GM18520 (cell line): ENCODE measurements around the gene CTDSPL2.
"Not testable (repeated sequence)": the region's sequence is repeated elsewhere in the genome, so short reads cannot be mapped to it uniquely, and the experiment has no call there.

ENCODE experiments used
- ATAC-seq: cut with Tn5 transposase; IDR thresholded peaks from one replicate; pipeline ENCODE4 v1.9.1; 2021; ENCODE audit not compliant: unreplicated experiment

CTDSPL2 gene

DNA sequence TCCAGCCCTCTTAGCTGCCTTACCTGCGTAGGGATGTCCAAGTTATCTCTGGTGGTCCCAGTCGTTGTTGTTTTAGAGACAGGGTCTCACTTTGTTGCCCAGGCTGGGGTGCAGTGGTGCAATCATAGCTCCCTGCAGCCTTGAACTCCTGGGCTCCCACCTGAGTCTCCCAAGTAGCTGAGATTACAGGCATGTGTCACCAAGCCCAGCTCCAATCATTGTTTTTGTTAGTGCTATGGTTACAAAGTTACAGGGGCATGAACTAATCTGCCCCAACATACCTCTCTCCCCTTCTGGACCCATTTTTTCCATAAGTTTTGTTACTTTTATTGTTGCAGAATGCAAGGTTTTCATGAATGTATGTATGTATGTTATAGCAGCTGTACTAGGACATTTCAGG is 54.7 kb downstream of the CTDSPL2 start:
- no peak for ATAC-seq

DNA sequence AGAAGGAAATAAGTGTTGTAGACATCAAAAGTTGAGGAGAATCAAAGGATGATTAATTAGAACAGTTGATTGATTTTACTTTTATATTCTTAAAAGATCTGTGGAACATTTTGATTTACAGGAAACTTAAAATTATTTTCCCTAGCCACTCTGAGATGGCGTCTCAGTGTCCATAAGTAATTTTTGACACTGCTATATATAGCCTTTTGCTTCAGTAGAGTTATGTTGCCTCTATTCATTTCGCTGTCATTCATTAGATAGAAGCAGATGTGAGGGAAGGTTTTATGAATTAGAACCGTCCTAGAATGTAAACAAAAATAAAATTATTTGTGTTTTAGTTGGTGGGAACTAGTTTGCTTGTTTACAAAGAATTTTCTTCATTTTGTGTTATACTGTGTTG is 58.5 kb downstream of the CTDSPL2 start:
- no peak for ATAC-seq

DNA sequence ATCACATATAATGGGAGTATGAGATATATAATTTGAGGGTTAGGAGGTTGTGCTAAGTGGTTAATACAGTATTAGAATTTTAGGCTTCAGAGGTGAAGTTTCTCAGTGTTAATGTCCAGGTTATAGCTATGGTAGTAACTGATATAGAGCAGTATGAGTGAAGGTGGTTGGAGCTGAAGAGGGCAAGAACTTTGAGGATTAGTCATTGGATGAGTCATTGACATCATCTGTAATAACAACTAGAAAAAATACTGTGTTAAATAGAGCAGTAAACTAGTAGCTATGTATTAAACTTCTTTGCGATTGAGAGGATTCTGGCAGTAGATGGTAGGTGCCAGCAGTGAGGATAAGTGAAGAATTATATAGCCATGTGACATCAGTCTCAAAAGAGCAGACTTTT is 62.0 kb downstream of the CTDSPL2 start:
- no peak for ATAC-seq

DNA sequence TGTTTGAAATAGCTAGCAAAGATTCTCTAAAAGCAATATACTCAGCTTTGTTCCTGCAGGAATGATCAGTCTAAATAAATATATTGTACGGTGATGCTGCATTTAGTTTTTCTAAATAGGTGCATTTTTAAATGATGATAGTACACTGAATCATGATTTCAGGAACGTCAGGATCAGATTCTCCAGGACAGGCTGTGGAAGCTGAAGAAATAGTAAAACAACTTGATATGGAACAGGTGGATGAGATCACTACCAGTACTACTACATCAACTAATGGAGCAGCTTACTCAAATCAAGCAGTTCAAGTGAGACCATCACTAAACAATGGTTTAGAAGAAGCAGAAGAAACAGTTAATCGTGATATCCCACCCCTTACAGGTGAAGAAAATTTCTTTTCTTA is 63.2 kb downstream of the CTDSPL2 start:
- no peak for ATAC-seq

DNA sequence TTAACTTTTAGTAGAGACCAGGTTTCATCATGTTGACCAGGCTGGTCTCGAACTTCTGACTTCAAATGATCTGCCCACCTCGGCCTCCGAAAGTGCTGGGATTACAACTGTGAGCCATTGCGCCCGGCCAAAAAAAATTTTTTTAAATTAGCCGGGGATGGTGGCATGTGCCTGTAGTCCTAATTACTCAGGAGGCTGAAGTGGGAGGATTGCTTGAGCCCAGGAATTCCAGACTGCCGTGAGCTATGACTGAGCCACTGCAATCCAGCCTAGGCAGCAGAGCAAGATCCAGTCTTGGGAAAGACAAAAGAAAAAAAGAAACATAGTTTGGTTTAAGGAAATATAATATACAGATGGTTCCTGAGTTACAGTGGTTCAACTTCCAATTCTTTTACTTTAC is 64.6 kb downstream of the CTDSPL2 start:
- no peak for ATAC-seq

DNA sequence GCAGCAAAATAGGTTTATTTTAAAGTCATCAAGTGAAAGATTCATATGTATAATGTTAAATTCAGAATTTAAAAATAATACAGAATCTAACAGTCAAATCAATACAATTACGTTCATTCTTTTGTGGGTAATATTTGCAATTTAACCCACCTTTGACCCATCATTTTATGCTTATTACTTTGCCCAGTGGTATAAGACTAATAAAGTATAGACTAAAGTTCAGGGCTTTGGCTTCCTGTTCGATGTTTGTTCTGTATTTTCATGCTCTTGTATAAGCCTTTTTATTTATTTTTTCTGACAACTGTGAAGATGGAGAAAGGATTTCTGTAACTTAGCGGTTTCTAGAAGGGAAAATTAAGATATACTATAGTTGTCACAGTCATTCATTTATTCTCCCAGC is 65.2 kb downstream of the CTDSPL2 start:
- ATAC-seq = no peak

DNA sequence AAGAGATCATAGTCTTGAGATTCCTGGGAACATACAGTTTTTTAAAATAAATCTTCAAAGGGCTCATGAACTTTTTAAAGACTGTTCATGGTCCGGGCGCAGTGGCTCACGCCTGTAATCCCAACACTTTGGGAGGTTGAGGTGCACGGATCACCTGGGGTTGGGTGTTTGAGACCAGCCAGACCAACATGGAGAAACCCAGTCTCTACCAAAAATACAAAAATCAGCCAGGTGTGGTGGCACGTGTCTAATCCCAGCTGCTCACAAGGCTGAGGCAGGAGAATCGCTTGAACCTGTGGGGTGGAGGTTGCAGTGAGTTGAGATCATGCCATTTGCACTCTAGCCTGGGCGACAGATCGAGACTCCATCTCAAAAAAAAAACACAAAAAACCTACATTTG is 68.1 kb downstream of the CTDSPL2 start:
- ATAC-seq = no peak

DNA sequence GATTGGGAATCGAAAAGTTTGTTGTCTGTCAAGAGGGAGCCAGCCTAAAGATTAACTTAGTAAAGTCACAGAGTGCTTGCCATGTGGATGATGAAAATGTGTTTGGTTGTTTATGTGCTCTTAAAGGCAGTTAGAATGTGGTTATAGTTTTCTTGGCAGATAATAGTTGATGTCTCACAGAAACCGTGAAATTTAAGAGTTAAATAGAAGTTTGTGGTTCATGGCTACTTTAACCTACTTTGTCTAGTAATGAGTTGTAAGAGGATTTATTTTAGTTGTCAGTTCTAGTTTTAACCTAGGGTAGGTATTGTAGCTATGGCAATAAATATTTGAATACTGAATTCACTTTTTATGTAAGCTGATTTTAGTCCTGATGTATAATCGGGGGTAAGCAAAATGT is 73.1 kb downstream of the CTDSPL2 start:
- ATAC-seq = no peak

DNA sequence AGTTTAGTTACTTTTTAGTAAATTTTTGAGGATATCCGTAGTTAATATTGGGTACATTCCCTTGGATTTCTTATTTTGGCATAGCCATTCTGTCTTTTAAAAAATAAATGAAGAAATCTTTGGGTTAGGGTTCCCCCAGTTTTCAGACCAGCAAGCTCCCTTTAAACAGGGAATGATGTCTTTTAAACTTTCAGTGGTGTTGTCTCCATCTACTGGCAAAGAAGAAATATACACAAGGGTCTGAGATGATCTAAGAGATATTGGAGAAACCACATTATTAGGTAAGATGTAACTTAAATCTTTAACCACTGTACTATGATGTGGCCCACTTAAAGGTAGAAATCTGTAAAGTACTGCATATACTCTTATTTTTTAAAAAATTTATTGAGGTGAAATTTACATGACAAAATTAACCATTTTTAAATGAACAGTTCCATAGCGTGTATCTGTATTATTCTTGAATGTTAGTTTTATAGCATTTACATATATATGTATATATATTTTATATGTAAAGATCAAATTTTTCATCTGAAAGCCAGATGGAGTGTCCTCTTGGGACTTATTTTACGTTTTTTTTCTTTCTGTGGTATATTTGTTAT is 74.4 kb downstream of the CTDSPL2 start:
- no peak for ATAC-seq

DNA sequence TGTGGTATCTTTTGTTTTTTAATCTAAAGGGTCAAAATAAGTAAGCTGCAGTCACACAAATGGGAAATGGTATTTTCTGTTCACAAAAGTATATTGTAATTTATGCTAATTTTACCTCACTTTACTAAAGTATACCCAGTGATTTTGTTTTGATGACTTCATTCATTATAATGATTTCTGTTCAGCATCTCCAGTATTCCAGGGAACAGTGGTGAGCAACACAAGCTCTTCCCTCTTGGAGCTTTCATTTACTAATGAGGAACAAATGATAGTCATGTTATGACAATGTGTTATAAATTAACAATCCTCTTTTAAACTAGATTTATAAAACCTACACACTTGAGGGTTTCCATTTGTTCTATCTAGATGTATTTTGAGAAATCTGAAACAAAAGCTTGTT is 89.0 kb downstream of the CTDSPL2 start:
- ATAC-seq = no peak

DNA sequence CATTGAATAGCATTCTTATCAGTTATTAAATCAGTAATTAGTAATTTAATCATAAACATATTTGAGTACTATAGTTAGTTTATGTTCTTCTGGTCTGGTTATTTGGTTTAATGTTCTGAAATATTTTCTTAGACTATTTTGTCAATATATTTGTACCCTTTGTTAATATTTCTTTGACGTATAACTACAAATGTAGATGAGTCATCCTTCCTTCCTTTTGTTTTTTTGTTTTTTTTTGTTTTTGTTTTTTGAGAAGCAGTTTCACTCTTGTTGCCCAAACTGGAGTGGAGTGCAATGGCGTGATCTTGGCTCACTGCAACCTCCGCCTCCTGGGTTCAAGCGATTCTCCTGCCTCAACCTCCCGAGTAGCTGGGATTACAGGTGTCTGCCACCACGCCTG is 92.1 kb downstream of the CTDSPL2 start:
- ATAC-seq = no peak

DNA sequence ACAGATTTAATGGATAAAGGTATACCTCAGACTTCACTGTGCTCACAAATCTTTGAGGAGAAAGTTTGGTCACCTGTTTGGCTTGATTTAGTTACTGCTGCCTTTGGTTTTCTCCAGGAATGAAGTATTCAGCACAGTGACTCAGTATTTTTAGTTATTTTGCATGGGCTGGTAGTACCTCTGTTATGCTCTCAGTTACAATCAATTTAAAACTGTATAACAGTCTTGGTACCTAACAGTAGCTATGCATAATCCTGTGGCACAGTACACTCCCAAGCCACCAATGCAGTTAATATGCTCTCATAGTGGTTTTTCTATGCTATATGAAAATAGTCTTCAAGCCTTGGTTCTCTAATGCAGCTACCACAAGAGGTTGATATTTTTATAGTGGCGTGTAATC is 97.6 kb downstream of the CTDSPL2 start:
- no peak for ATAC-seq

DNA sequence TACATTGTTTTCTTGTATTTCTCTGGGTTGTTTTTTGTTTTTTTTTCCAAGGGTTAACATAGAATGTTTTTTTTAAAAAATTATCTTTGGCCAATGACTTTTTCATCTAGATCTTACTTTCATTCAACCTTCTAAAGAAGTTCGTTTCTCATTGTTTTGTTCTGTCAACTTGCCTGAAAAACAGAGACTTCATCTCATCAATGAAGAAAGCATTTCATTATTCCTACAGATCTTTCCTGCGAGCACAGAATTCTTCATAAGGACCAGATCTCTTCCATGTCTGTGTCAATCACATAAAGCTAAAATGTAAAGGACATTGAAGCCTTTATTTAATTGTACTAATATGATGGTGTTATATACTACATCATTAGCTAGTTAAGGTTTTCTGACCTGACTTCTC is 99.8 kb downstream of the CTDSPL2 start:
- no peak for ATAC-seq

DNA sequence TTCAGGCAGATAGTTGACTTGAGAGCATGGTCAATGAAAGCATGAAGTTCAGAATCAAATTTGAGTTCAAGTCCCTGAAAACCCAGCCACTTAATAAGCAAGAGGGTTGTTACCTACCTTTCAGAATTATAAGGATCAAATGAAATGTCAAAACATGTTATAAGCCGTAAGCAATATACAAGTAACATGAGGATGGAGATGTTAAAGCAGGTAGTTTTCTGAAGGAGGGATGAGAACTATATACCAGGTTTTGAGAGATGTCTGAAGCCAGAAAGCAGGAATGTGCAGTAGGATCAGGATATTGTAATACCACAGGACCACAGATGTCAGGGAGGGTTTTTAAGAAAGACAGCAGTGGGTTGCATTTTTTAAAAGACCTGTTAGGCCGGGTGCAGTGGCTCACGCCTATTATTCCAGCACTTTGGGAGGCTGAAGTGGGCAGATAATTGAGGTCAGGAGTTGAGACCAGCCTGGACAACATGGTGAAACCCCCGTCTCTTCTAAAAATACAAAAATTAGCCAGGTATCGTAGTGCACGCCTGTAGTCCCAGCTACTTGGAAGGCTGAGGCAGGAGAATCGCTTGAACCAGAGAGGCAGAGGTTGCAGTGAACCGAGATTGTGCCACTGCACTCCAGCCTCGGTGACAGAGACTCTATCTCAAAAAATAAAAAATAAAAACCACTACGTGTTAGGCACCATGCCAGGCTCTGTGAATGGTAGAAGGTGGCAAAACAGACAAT is 102.6 kb downstream of the CTDSPL2 start:
- ATAC-seq = no peak

DNA sequence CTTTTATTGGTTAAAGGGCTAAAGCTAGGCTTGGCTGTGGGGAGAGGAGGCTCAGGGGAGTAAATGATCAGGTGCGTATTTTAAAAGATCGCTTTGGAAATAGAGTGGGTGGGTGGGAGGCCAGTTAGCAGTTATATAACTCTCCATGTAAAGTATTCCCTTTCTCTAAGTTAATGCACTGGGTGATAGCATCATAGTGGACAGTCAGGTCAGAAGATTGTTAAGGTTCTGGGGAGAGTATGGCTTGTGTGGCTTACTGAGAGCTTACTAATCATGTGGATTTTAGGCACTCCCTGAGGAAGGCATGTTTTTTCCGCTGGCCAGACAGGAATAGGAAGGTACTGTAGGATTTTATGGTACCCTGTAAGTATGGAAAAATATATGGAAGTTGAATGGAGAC is 103.2 kb downstream of the CTDSPL2 start:
- no peak for ATAC-seq

DNA sequence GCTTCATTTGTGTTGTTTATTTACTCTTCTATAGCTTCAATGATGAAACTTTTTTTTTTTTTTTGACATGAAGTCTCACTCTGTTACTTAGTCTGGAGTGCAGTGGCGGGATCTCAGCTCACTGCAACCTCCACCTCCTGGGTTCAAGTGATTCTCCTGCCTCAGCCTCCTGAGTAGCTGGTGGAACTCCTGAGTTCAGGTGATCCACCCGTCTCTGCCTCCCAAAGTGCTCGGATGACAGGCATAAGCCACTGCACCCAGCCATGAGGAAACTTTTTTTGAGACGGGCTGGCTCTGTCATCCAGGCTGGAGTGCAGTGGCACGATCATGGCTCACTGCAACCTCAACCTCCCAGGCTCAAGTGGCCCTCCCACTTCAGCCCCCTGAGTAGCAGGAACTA is 104.8 kb downstream of the CTDSPL2 start:
- not testable (repeated sequence) for ATAC-seq

DNA sequence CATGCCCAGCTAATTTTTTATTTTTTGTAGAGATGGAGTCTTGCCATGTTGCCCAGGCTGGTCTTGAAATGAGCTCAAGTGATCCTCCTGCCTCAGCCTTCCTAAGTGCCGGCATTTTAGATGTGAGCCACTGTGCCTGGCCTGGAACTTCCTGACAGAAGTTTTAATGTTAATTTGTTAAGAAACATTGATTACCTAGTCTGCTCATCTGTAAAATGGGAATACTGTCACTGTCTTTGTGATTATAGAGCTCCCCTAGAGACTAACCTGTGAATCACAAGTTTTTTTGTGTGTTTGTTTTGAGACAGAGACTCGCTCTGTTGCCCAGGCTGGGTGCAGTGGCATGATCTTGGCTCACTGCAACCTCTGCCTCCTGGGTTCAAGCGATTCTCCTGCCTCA is 105.3 kb downstream of the CTDSPL2 start:
- no peak for ATAC-seq

DNA sequence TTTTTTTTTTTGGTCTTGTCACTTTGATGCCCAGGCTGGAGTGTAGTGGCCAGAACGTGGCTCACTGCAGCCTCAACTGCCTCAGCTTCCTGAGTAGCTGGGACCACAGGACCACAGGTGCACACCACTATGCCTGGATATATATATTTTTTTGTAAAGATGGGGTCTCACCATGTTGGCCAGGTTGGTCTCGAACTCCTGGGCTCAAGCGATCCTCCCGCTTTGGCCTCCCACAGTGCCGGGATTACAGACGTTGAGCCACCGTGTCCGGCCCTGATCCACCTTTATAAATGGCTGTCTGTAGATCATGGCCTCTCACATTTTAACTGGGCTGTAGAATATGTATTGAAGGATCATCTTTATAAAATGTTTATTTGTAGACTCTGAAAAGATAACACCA is 107.7 kb downstream of the CTDSPL2 start:
- no peak for ATAC-seq

DNA sequence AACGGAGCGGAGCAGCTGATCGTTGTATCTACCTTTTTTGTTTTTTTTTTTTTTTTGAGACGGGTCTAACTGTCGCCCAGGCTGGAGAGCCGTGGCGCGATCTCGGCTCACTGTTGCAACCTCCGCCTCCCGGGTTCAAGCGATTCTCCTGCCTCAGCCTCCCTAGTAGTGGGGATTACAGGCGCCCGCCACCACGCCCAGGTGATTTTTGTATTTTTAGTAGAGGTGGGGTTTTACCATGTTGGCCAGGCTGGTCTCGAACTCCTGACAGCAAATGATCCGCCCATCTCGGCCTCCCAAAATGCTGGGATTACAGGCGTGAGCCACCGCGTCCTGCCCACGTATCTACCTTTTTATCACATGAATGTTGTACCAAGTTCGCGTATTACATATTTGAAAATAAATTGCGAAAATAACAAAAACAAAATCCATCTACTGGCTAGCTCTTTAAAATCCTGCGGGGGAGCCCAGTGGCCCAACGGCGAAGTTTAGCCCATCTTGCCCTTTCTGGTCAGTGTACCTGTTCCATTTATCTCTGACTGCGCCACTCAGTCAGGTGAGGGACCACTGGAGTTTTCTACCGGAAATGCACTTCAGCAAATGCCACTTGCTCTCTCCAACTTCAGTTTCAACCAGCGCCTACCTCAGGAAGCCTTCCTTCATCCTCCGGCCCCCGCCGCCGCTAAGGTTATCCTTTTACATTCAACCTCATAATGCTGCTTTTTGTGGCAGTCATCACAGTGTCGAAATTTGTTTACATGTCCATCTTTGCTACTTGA is 108.3 kb downstream of the CTDSPL2 start:
- ATAC-seq = no peak

DNA sequence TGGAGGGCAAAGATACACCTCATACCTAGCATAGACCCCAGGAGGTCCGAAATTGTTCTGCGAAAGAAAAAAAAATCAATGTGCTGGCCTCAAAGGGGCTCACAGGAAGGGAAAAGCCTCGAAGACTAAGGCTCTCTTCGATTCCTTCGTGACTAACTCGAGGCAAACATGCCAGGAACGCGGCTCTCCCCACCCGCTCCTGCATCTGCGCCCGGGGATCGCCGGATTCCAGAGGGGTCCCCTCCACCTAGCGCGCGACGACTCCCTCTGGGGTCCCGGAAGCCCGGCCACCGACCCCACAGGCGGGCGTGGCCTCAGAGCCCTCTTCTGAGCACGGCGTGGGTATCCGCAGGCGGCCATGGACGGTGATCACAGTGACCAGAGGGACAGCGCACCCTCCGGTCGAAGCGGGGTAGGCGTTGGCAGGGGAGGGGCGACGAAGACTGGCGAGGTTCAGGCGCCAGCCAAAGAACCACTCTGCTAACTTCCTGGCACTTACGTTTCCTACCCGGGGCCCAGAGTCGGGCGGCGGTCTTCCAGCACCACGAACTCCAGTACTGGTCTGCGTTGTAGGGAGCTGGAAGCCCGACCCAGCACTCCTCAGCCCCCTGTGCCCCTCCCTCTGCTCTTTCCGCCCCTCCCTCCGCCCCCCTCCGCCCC is 109.0 kb downstream of the CTDSPL2 start:
- ATAC-seq = peak; percentile 63

DNA sequence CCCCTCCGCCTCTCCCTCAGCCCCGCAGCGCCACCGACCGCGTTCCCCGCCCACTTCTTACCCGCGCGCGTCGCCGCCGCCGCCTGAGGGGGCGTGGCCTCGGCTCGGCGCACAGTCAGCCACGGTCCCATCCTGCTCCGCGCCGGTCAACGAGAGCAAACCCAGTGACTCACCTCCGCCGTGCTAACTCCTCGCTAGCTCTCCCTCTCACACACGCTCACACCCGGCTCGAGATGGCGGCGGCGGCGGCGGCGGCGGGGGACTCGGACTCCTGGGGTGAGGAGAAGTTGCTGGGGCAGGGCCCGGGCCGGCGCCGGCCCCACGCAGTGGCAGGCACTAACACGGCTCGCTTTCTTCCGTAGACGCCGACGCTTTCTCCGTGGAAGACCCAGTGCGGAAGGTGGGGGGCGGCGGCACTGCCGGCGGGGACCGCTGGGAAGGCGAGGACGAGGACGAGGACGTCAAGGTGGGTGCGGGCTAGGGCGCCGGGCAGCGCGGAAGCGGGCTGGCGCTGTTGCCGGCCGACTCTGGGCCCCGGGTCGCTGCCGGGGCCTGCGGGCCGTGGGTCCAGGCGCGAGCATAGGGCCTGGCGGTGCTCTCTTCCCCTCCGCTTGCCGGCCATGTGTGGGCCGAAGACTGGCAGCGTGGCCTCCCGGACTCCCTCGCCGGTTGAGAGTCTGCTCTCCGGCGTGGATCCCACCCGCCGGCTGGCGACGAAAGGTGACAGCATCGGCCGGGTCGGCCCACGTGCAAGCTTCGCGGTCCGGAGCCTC is 109.7 kb downstream of the CTDSPL2 start, which contains the start of gene EIF3J:
EIF3J (plus strand) TSS at position 186 of the 773 bp plus-strand sequence; CDS start at position 234, 48 bp downstream.
- peak; percentile 79 for ATAC-seq
